Panc1 (cell line): ENCODE data around the gene CNIH1. TPM values are rescaled to one million over a fixed set of nuclear protein-coding genes. Genes with fewer than 3 reads are reported as not detected.

Source experiments
- ATAC-seq: fragments of 200-7000 bp; cut with Tn5 transposase; 2 replicates; pipeline ENCODE4 v1.9.1; 2020; ENCODE audit warnings: mild to moderate bottlenecking, moderate library complexity
- BruUV-seq: library from RNA; stranded (reverse); fragments of 400-500 nt; replicated peaks from 2 replicates; lab custom pipeline; 2021; lab: Mats Ljungman, UMichigan
- CTCF ChIA-PET: fragments of 300-600 bp; sonication (Branson Sonifier 250); formaldehyde crosslinking; loops from one replicate; lab custom pipeline; 2022; ENCODE audit warnings: antibody characterized with exemption; lab: Charles Lee
- POLR2A ChIA-PET: fragments of 300-600 bp; sonication (Branson Sonifier 250); formaldehyde crosslinking; loops from one replicate; lab custom pipeline; 2022; ENCODE audit warnings: antibody characterized with exemption; lab: Charles Lee
- DNase-seq: peaks from one replicate; pipeline ENCODE4 v3.0.0-alpha.2; 2010; ENCODE audit warnings: low read depth, low spot score
- H3K27ac ChIP-seq: 2 replicates; pipeline ENCODE4 v1.5.1; 2011; ENCODE audit warnings: mild to moderate bottlenecking, low read length, inconsistent platforms
- H3K27me3 ChIP-seq: fragments of 200-500 bp; sonication (Bioruptor generic); 2 replicates; pipeline ENCODE4 v1.6.0; 2014; ENCODE audit warnings: low read length, inconsistent platforms; ENCODE audit not compliant: control insufficient read depth, insufficient read depth
- H3K36me3 ChIP-seq: fragments of 200-500 bp; sonication (Bioruptor generic); 2 replicates; pipeline ENCODE4 v1.5.1; 2014; ENCODE audit warnings: inconsistent platforms, mild to moderate bottlenecking, low read length, moderate library complexity; ENCODE audit not compliant: control insufficient read depth, insufficient read depth
- H3K4me1 ChIP-seq: 2 replicates; pipeline ENCODE4 v1.5.1; 2011; ENCODE audit warnings: inconsistent platforms, mild to moderate bottlenecking, low read length, moderate library complexity; ENCODE audit not compliant: control insufficient read depth, insufficient read depth
- H3K4me3 ChIP-seq, 2 experiments: 2 replicates each; pipeline ENCODE4 v1.5.1; 2011 to 2012; ENCODE audit warnings: low read depth in 2 of 2, low read length in 2 of 2, mild to moderate bottlenecking in 2 of 2, inconsistent platforms in 1 of 2, moderate library complexity in 1 of 2
- H3K9me3 ChIP-seq: fragments of 200-500 bp; sonication (Bioruptor generic); 2 replicates; pipeline ENCODE4 v1.5.1; 2014; ENCODE audit warnings: low read depth, mild to moderate bottlenecking, inconsistent platforms, low read length, moderate library complexity; ENCODE audit not compliant: control insufficient read depth, insufficient read depth
- CTCF ChIP-seq: fragments of 450-650 bp; IDR thresholded peaks from 2 replicates; pipeline ENCODE4 v1.5.1; 2017; ENCODE audit warnings: mild to moderate bottlenecking
- POLR2AphosphoS5 ChIP-seq: IDR thresholded peaks from 2 replicates; pipeline ENCODE4 v1.6.1; 2012; ENCODE audit warnings: mild to moderate bottlenecking, low read depth, low read length, moderate library complexity
- REST ChIP-seq, 2 experiments: IDR thresholded peaks; 2 replicates each; pipeline ENCODE4 v1.6.1; 2011 to 2012; ENCODE audit warnings: low read depth in 2 of 2, control low read depth in 1 of 2, low read length in 1 of 2, mild to moderate bottlenecking in 1 of 2, moderate library complexity in 1 of 2; ENCODE audit not compliant: insufficient read depth in 1 of 2
- SIN3A ChIP-seq: IDR thresholded peaks from 2 replicates; pipeline ENCODE4 v1.6.1; 2012; ENCODE audit warnings: low read depth, mild to moderate bottlenecking, low read length, moderate library complexity, borderline replicate concordance; ENCODE audit not compliant: insufficient read depth
- TCF7L2 ChIP-seq: IDR thresholded peaks from 2 replicates; pipeline ENCODE4 v1.6.1; 2011; ENCODE audit warnings: mild to moderate bottlenecking, low read depth, low read length, inconsistent platforms
- in situ Hi-C: cut with HindIII; loops from 2 replicates; pipeline ENCODE4 v1.10.0; 2016; ENCODE audit warnings: low sequenced_read_pairs, low pct_unique_long_range_greater_than_20kb
- intact Hi-C: fragments of 100-400 bp; cut with micrococcal nuclease; formaldehyde crosslinking; loops from one replicate; pipeline ENCODE4 v1.10.0; 2022; ENCODE audit not compliant: unreplicated experiment
- total RNA-seq: library from RNA; stranded (reverse); gene quantifications from one replicate; pipeline ENCODE4 v1.2.1, GENCODE V29; 2021; ENCODE audit not compliant: unreplicated experiment

The CNIH1 gene
- total RNA-seq, 1 experiment from 2014 or later, result 83.7 TPM

- CTCF ChIA-PET, result no interaction called here
- intact Hi-C loops (no loop called here), in situ Hi-C loops (no loop called here)
- no peak for DNase-seq
- Histone ChIP-seq H3K36me3 (peaks cover 21% of the 10 kb centered on the region), H3K4me1 (peaks cover 4% of the 10 kb centered on the region), H3K27ac (no peak overlapping the region), H3K4me3 (no peak overlapping the region), H3K9me3 (no peaks in the 10 kb centered on the region), H3K27me3 (no peaks in the 10 kb centered on the region)
- BruUV-seq, result no TSS peak
- no peak for TF ChIP-seq CTCF
- no peak for TF ChIP-seq SIN3A
- TF ChIP-seq TCF7L2, result no peak
- no peak for TF ChIP-seq POLR2AphosphoS5
- no peak for TF ChIP-seq REST (IDR thresholded peaks at IDR 0.05; ENCODE audit: insufficient read depth in 1 of 2, low read depth in 2 of 2, low read length in 1 of 2)
- no peak for ATAC-seq
- POLR2A ChIA-PET, result no interaction called here
Observed at GRCh38 chr14:54483846-54484245, 42.7 kb upstream of the CNIH1 start.

- TF ChIP-seq REST (IDR thresholded peaks at IDR 0.05; ENCODE audit: insufficient read depth in 1 of 2, low read depth in 2 of 2, low read length in 1 of 2), result no peak
- no peak for TF ChIP-seq CTCF
- no peak for TF ChIP-seq TCF7L2
- TF ChIP-seq POLR2AphosphoS5, result no peak
- TF ChIP-seq SIN3A, result no peak
- Histone ChIP-seq H3K4me3 (no peak overlapping the region), H3K9me3 (no peaks in the 10 kb centered on the region), H3K27ac (no peak overlapping the region), H3K27me3 (no peaks in the 10 kb centered on the region), H3K36me3 (peaks cover 21% of the 10 kb centered on the region), H3K4me1 (peaks cover 4% of the 10 kb centered on the region)
- no peak for DNase-seq
- in situ Hi-C loops, result no loop called here
- POLR2A ChIA-PET, result no interaction called here
- intact Hi-C loops, result no loop called here
- no peak for ATAC-seq
- CTCF ChIA-PET, result no interaction called here
- BruUV-seq, result no TSS peak
Observed at GRCh38 chr14:54483073-54483745, 42.0 kb upstream of the CNIH1 start.
